HG02798 (cell line): Measurements from ENCODE around the gene UNC79.

Source experiments
- ATAC-seq: cut with Tn5 transposase; IDR thresholded peaks from one replicate; pipeline ENCODE4 v1.9.1; 2021; ENCODE audit warnings: mild to moderate bottlenecking; ENCODE audit not compliant: unreplicated experiment, poor library complexity

Gene UNC79

DNA sequence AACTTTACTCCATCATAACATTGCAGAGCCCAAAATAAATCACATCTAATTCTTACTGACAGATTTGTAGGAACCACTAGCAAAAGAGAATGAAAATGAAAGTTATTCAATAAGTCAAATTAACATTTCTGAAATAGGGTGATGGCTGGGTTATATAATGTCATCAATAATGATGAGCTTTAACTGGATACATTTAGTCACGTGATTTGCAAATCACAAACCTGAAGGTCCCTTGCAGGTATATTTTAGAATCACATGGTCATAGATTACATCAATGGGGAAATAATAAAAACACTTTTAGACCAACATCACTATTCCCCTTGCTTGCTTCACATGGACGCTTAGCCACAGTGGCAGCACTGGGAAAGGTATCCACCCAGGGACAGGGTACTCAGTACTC is 270.8 kb downstream of the UNC79 start:
- ATAC-seq = no peak

GRCh38 chr14:93702946-93703345 is 272.2 kb downstream of the UNC79 start:
- ATAC-seq = no peak

- ATAC-seq = no peak
These were observed 273.2 kb downstream of the UNC79 start for GRCh38 chr14:93703941-93704340.

GRCh38 chr14:93705513-93706156 is 274.9 kb downstream of the UNC79 start:
- no peak for ATAC-seq

DNA sequence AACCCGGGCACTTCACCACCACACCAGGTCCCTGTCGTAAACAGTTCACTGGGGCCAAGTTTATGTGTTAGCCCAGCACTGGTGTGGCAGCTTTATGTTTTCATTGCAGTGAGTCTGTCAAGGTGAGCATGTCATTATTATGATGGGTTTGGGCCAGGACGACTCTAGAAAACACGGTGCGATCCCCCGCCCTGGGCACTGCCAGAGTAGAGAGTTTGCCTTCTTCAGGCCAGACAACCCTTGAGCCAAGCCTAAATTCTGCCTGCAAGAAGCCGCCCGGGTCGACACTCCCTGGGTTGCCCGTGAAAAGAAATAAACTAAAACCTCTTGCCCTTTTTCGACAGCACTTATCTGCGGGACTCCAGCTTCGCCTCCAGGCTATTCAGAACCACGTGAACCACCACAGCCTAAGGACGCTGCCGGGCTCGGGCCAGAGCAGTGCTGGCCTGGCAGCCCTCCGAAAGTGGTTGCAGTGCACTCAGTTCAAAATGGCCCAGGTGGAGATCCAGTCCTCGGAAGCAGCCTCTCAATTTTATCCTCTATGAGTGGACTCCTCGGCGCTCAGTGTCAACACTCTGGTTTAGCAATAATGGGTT is 275.7 kb downstream of the UNC79 start:
- no peak for ATAC-seq

GRCh38 chr14:93707475-93707874 is 276.7 kb downstream of the UNC79 start:
- no peak for ATAC-seq

DNA sequence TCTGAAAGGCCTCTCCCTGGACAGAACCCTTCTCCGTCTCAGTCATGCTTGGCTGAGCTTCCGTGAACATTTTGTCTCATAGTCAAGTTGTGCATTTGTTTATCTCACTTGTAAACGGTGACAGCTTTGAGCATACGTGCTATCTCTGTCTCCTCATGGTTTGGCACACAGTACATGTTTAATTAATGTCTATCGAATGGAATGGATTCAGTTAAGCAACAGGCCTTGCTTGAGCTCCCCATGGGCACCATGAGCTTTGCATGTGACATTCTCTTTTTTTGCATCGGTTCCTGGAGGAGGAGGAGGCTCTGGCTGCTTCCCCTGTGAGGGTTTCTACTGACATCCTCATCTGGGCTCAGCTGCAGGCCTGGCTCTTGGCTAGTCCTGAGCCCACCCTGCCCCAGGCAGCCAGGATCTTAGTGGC is 277.6 kb downstream of the UNC79 start:
- ATAC-seq = no peak

DNA sequence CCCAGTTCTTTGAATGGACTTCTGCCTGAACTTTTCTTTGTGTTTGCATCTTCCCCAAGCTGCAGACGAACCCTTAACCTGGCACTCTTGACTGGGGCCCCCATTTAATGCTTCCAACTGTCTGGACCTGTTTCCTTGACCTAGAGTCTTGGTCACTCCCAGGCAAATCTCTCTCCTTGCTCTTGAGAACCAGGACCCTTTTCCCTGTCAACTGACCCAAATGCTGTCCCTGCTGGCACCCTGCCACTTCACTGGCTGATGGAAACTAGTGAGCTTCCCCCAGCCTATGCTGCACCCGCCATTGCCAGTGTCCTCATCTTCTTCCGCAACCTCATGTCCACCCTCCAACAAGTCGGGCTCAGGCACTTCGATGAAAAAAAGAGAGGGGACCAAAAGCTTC is 278.1 kb downstream of the UNC79 start:
- no peak for ATAC-seq

GRCh38 chr14:93709249-93709648 is 278.5 kb downstream of the UNC79 start:
- no peak for ATAC-seq

DNA sequence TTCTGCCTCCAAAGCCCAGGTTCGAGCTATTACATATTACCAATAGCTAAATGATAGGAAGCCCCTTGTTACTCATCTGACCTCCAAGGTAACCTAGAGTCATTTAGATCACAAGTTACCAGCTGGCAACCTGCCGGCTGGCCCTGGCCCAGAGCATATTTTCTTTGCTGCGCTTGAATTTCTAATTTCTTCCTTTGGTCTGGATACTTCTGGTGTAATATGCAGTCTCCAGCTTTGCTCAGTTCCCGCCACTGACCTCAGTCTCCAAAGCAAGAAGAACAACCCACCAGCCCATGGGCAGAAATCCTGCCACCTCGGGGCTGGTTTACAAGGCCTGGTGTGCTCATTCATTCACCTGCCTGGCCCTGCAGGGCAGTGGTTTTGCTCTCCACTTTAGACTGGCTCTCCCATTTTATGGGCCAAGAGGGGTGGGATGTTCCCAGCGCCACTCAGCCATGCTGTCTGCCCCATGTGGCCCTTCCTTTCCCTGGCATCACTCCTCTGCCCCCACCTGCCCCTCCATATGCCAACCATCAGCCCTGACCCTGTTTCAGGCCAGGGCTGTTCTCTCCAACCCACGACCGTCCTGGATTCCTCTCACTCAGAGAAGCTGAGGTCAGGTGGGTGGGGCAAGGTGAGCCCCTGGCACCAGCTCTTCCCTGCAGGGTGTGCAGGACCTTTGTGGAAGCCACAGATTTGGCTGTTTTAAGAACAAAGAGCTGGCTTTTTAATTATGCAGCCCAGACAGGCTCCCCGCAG is 281.5 kb downstream of the UNC79 start:
- ATAC-seq = no peak

GRCh38 chr14:93712838-93713724 is 282.3 kb downstream of the UNC79 start:
- no peak for ATAC-seq

DNA sequence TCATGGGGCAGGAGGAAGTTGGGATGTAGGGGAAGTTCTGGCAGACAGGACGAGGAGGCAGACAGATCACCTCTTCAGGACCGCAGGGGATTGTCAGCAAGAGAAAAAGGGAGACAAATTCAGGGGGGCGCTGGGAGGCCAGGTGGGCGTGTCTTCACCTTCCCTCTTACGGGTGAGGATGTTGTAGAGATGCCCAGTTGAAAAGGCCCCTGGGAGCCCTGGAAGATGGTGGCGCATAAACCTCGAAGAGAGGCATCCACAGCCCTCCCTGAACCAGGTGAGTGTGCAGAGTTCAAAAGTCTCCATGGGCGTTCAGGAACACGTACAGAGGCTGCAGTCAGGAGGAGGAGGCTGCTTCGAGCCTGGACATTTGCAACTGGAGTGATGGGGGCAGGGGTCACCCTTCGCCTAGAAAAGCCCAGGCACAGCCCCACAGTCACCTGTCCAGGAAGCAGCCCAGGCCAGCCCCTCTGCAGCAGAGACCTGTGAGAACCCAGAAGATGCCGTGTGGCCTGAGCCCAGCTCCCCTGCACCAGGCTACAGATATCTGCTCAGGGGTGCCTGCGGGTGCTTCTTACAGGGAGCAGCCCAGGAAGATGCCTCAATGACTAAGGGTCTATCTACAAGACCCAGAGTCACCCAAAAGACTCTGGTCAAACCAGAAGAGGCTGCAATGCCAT is 283.1 kb downstream of the UNC79 start:
- ATAC-seq = no peak

- ATAC-seq = no peak
These were observed 283.9 kb downstream of the UNC79 start for GRCh38 chr14:93714605-93715004.

- ATAC-seq = no peak
These were observed 284.7 kb downstream of the UNC79 start for GRCh38 chr14:93715279-93715927.

GRCh38 chr14:93716002-93716745 is 285.4 kb downstream of the UNC79 start:
- ATAC-seq = no peak

GRCh38 chr14:93716746-93717667 is 286.3 kb downstream of the UNC79 start:
- no peak for ATAC-seq

DNA sequence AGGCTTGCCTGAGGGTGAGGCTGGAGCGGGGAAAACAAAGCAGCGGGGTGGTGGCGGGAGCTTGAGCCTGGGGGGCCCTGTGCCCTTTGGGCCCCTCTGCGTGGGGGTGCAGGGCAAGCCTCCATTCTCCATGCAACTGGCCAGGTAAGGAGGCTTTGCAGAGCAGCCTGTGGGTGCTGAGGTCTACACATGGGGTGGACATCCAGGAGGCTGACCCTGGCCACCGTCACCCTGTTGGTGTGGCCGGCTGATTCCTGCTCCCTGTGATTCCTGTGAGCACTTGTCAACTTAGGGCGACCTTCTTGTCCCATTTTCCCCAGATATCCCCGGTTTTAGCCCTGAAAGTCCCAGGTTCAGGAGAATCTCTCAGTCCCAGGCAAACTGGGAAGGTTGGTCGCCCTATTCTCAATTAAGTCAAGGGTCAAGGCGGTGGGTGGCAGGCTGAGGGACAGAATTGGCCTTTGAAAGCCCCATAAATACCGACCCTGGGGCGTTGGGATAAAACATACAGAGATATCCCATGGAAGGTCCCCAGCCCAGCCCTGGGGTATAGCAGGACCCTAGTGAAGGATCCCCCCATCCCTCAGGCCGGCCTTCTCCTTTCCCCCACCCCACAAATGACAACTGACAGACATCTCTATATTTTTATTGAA is 287.1 kb downstream of the UNC79 start:
- ATAC-seq = no peak
